ENCODE data around the gene AGBL1. TPM values are rescaled to one million over a fixed set of nuclear protein-coding genes. Genes with fewer than 3 reads are reported as not detected.
"Not testable (repeated sequence)": the region's sequence is repeated elsewhere in the genome, so short reads cannot be mapped to it uniquely, and the experiment has no call there.

Gene AGBL1
- total RNA-seq, 6 experiments from 2014 or later, result not detected

DNA sequence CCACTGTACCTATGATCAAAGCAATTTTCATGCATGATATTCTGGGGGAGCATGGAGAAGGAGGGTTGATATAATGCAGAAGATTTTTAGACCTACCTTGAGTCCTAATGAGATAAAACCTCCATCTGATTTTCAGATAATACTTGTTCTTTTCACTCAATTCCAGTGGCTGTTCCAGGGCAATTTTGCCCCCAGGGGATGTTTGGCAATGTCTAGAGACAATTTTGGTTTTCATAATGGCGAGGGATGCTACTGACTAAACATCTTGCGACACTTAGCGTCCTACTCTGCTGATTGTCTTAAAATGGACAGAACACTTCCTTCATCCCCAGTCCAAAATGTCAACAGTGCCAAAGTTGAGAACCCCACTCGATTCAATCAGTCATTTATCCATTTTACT is 26.6 kb downstream of the AGBL1 start:
- H3K4me1 ChIP-seq, result no peaks in the 10 kb centered on the region
- H3K36me3 ChIP-seq, result no peaks in the 10 kb centered on the region
- no peaks in the 10 kb centered on the region for H3K9me3 ChIP-seq
- no peak for TF ChIP-seq POLR2A (IDR thresholded peaks at IDR 0.05)
- TF ChIP-seq, protein P1, sequence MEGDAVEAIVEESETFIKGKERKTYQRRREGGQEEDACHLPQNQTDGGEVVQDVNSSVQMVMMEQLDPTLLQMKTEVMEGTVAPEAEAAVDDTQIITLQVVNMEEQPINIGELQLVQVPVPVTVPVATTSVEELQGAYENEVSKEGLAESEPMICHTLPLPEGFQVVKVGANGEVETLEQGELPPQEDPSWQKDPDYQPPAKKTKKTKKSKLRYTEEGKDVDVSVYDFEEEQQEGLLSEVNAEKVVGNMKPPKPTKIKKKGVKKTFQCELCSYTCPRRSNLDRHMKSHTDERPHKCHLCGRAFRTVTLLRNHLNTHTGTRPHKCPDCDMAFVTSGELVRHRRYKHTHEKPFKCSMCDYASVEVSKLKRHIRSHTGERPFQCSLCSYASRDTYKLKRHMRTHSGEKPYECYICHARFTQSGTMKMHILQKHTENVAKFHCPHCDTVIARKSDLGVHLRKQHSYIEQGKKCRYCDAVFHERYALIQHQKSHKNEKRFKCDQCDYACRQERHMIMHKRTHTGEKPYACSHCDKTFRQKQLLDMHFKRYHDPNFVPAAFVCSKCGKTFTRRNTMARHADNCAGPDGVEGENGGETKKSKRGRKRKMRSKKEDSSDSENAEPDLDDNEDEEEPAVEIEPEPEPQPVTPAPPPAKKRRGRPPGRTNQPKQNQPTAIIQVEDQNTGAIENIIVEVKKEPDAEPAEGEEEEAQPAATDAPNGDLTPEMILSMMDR (IDR thresholded peaks at IDR 0.05), result no peak
- intact Hi-C loops (cut with DNase I), result no loop called here
- no peak overlapping the region for H3K27ac ChIP-seq
- WGBS (ENCODE audit: insufficient coverage, low coverage, low lambda C conversion rate, missing lambda C conversion rate), result 62% methylated on average over 4 of the region's 4 CpGs
- no peak overlapping the region for H3K4me3 ChIP-seq
- H3K27me3 ChIP-seq, result no peaks in the 10 kb centered on the region
- no peak for DNase-seq
- ATAC-seq, result no peak

- Histone ChIP-seq H3K4me3 (no peak overlapping the region), H3K27me3 (no peaks in the 10 kb centered on the region), H3K9me3 (no peaks in the 10 kb centered on the region), H3K36me3 (no peaks in the 10 kb centered on the region), H3K4me1 (no peaks in the 10 kb centered on the region), H3K27ac (no peak overlapping the region)
- 43% methylated on average over 4 of the region's 4 CpGs for WGBS (ENCODE audit: insufficient coverage, low coverage, low lambda C conversion rate, missing lambda C conversion rate)
- DNase-seq (no peak), ATAC-seq (no peak)
- TF ChIP-seq, protein P1 (IDR thresholded peaks at IDR 0.05), result no peak
- TF ChIP-seq POLR2A (IDR thresholded peaks at IDR 0.05), result no peak
- intact Hi-C loops (cut with DNase I), result no loop called here
These were observed 35.6 kb downstream of the AGBL1 start for GRCh38 chr15:86115145-86115801.

- no peaks in the 10 kb centered on the region for H3K36me3 ChIP-seq
- no peak for TF ChIP-seq POLR2A (IDR thresholded peaks at IDR 0.05)
- intact Hi-C loops (cut with DNase I), result no loop called here
- H3K27ac ChIP-seq, result no peak overlapping the region
- DNase-seq (no peak), ATAC-seq (no peak)
- no peak overlapping the region for H3K4me3 ChIP-seq
- H3K4me1 ChIP-seq, result no peaks in the 10 kb centered on the region
- no peaks in the 10 kb centered on the region for H3K9me3 ChIP-seq
- no peaks in the 10 kb centered on the region for H3K27me3 ChIP-seq
- WGBS (ENCODE audit: insufficient coverage, low coverage, low lambda C conversion rate, missing lambda C conversion rate), result 41% methylated on average over 7 of the region's 7 CpGs
These were observed 42.0 kb downstream of the AGBL1 start for GRCh38 chr15:86121568-86122225.

- intact Hi-C loops (cut with DNase I); H3K4me3 ChIP-seq; H3K27me3 ChIP-seq; H3K9me3 ChIP-seq; DNase-seq; H3K36me3 ChIP-seq; H3K27ac ChIP-seq; ATAC-seq; H3K4me1 ChIP-seq: not testable (repeated sequence)
- WGBS (ENCODE audit: insufficient coverage, low coverage, low lambda C conversion rate, missing lambda C conversion rate), result 63% methylated on average over 3 of the region's 3 CpGs
These were observed 43.2 kb downstream of the AGBL1 start for GRCh38 chr15:86122691-86123391.

DNA sequence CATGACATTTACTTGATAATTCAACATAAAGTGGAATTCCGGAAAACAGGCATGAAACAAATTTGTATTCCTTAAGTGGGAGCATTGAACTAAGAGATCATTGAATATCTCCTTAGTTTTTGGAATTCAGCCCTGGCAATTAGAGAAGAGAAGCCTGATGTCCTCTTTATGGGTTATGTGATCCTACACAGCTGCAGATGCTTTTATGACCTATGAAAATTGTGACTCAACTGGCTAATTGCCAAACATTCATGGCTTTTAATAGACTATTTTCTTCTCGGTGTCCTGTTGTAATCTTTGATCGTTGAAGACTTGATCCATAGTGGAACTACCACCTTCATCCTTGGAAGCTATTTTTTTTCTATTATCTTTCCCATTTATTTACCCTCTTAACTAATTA is 46.1 kb downstream of the AGBL1 start:
- Histone ChIP-seq H3K27me3 (no peaks in the 10 kb centered on the region), H3K4me1 (no peaks in the 10 kb centered on the region)
- 69% methylated on average over 3 of the region's 3 CpGs for WGBS (ENCODE audit: insufficient coverage, low coverage, low lambda C conversion rate, missing lambda C conversion rate)

More for the DNA sequence above, 46.1 kb downstream of the AGBL1 start:
- Histone ChIP-seq H3K36me3 (no peaks in the 10 kb centered on the region), H3K9me3 (no peaks in the 10 kb centered on the region), H3K4me3 (no peak overlapping the region), H3K27ac (no peak overlapping the region)
- TF ChIP-seq, protein P1 (IDR thresholded peaks at IDR 0.05), result no peak
- no peak for TF ChIP-seq POLR2A (IDR thresholded peaks at IDR 0.05)
- DNase-seq, result no peak
- intact Hi-C loops (cut with DNase I), result no loop called here
- ATAC-seq, result no peak

Data from right lobe of liver (tissue), 6 donors.